Hematopoietic multipotent progenitor cell treated with erythropoietin and hydrocortisone succinate and interleukin-3 and kit ligand, for 15 days (in vitro differentiated cells): ENCODE results near the gene PPM1H.
"Not testable (repeated sequence)": the region's sequence is repeated elsewhere in the genome, so short reads cannot be mapped to it uniquely, and the experiment has no call there.

Source experiments
- DNase-seq: peaks from one replicate; pipeline ENCODE4 v3.0.0-alpha.2; 2015; ENCODE audit warnings: low spot score

The PPM1H gene

GRCh38 chr12:62834971-62835547, 99.9 kb downstream of the PPM1H start:
- DNase-seq = no peak

GRCh38 chr12:62834406-62834805, 100.5 kb downstream of the PPM1H start:
- DNase-seq = no peak

DNA sequence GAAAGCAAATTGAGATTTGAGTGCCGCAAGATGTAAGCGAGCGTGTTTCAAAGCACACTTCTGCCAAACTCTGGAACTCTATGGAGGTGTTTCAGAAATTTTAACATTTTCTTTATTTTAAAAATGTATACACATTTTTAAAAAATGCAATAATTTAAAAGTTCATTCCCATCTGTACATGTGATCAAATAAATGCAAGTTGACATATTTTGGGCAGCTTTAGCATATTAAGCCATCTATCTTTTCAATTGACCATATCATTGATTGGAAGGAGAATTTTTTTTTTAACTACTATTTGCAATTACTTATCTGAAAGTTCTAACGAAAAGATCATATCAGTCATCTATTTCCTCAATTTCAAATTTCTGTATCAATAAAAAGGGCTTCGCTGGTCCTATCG, 101.3 kb downstream of the PPM1H start:
- DNase-seq = no peak

GRCh38 chr12:62832558-62832957, 102.4 kb downstream of the PPM1H start:
- DNase-seq = no peak

GRCh38 chr12:62832027-62832426, 102.9 kb downstream of the PPM1H start:
- DNase-seq = no peak

DNA sequence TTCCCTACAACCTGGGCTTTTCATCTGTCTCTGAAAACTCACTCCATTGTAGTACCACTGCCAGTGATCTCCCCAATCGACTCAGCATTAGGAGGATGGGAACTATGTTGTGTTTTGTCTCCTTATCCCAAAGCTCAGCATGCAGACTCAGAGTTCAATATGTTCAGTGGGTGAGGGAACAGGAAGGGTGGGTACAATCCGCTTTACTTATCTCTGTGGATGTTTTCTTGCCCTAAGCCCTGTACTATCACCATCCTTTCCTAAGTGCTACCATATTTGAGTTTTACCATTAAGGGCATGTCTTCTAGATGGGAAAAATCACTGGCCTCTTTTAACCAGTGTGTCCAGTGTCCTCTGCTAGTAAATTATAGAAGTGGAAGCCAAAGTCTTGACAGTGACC, 107.1 kb downstream of the PPM1H start:
- no peak for DNase-seq

- DNase-seq = no peak
Measured at GRCh38 chr12:62827042-62827441, 107.9 kb downstream of the PPM1H start.

DNA sequence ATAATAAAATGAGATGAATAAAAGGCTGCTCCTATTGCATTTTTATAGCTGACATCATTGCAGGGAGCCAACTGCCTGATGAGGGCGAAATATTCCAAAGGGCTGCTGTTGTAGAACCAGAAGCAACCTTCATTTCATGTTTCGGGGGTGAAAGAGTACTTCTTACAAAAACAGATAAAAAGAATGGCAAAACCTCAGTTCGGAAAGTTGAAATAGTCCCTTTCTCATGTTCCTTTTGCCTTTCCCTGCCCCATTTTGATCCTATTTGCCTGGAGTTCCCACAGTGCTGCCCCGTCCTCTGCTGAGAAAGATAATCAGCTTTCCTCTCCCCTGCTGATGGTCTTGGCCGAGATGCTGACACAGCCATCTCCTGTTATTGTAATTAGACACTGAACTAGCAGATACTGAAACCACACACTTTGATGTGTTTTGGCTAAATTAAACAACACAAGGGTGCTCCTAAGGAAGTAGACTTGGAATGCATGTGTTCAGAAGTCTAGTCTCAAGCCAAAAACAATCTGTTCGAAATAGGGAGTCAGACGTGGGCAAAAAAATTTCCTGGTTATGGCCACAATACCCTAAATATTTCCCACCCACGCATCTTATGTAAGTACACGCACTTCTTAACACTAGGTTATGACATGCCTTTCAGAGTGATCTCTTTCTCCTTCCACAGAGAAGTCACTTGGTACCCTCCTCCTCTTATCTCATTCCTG, 117.2 kb downstream of the PPM1H start:
- DNase-seq = no peak

- DNase-seq = no peak
Measured at GRCh38 chr12:62814243-62814642, 120.7 kb downstream of the PPM1H start.

GRCh38 chr12:62813031-62813829, 121.7 kb downstream of the PPM1H start:
- DNase-seq = peak; percentile 40

GRCh38 chr12:62811481-62811880, 123.5 kb downstream of the PPM1H start:
- DNase-seq = not testable (repeated sequence)

- no peak for DNase-seq
Measured at GRCh38 chr12:62808166-62808879, 126.6 kb downstream of the PPM1H start.

GRCh38 chr12:62806893-62807292, 128.1 kb downstream of the PPM1H start:
- DNase-seq = no peak

- DNase-seq = no peak
Measured at GRCh38 chr12:62806244-62806836, 128.6 kb downstream of the PPM1H start.

DNA sequence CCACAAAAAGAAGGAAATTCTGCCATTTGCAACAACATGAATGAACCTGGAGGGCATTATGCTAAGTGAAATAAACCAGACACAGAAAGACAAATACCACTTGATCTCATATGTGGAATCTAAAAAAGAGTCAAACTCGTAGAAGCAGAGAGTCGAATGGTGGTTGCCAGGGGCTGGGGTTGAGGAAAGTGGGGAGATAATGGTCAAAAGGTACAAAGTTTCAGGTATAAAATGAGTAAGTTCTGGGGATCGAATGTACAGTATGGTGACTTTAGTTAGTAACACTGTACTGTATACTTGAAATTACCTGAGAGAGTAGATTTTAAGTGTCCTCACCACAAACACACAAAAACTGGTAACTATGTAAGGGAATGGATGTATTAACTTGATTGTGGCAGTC, 129.4 kb downstream of the PPM1H start:
- no peak for DNase-seq

DNA sequence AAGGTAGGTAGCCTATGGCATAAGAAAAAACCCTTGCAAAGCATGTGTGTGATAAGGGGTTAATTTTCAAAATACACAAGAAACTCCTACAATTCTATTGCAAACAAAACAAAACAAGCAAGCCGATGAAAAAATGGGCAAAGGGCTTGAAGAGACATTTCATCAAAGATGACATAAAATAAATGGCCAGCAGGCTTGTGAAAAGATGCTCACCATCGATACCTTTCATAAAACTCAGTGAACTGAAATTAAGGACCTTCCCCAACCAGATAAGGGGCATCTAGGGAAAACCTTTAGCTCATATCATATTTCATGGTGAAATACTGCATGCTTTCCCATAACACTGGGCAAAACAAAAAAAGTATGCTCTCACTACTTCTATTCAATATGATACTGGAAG, 131.2 kb downstream of the PPM1H start:
- DNase-seq = no peak

DNA sequence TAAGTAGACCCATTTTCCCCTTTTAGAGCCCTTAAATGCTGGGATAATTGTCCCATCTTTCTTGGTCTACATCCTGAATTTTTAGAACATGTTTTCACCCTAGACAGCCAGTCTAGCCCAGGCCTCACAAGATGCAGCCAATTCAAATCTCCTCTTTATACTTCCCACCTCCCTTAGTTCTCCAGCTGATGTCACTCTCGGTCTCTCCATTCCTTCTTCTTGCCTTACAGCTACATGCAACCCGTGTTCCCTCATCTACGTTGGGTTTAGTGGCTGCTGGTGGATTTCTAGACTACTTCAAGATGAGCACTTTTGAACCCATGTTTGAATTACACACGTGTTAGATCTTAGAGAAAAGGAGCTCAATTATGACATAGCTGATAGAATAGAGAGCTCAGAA, 132.0 kb downstream of the PPM1H start:
- no peak for DNase-seq

DNA sequence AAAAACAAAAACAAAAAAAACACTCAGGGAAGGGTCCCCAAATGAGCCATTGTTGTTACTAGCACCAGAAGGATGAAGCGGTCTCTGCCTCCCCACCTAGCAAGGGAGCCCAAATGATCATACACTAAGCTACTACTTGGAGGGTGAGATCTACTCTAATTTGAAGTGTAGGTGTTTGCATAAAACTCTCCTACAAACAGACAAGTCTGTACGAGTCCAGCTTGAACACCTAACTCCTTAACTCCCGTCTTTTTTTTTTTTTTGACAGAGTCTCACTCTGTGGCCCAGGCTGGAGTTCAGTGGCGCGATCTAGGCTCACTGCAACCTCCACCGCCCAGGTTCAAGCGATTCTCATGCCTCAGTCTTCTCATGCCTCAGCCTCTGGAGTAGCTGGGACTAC, 132.6 kb downstream of the PPM1H start:
- no peak for DNase-seq

DNA sequence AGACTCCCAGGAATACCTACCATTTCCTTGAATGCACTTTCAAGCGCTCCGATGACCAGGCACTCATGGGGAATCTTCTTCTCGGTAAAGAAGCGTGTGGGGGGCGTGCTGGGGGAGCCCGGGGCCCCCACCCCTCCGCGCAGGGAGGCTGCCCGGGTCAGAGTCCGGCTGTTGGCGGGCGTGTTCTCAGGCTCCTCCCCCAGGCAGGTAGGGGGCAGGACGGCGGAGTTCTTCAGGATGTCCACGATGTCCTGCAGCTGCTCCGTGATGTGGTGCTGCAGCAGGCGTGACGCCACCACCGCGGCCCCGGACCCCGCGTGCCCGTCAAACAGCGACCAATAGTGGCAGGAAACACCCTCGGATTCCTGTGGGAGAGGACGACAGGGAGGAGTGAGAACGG, 133.2 kb downstream of the PPM1H start:
- DNase-seq = no peak

DNA sequence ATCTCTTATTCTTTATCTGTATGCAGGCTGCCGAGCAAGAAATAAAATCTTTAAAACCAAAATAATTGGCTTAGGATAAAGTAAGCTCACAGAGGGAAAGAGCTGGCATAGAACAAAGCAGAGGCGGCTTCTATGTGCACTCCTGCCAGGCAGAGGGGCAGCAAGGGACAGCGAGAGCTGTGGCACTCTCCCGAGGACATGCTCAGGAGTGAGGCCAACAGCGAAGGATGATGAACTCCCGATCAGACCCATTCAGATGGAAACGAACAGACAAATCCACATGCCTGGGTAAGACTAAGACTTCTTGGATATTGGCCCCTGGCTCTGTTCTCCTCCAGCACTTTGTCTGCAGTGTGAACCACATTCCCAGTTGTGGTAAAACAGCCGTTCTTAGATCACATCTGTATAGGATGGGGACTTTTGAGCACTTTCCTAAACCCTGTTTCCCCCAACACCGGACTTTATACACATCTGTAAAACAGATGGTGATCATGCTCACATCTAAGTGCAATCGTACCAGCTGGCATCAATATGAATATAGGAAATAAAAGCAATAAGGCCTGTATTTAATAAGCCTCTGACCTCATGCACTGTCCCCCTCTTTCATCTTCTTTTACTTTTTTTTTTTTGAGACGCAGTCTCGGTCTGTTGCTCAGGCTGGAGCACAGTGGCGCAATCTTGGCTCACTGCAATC, 134.1 kb downstream of the PPM1H start:
- DNase-seq = no peak

GRCh38 chr12:62799766-62800406, 135.1 kb downstream of the PPM1H start:
- no peak for DNase-seq
